ENCODE data around the gene COPS6. TPM values are rescaled to one million over a fixed set of nuclear protein-coding genes. Genes with fewer than 3 reads are reported as not detected.

The COPS6 gene
- total and polyA plus RNA-seq, 2 of the 4 experiments (the other 2 are of a cell fraction), result 185 to 325 TPM

GRCh38 chr7:100126239-100126930, 37.6 kb downstream of the COPS6 start (continued):
- TF ChIP-seq ELK1 (IDR thresholded peaks at IDR 0.05; ENCODE audit: borderline replicate concordance, low read depth, low read length) (no peak), MAZ (IDR thresholded peaks at IDR 0.05; ENCODE audit: borderline replicate concordance, low read depth, low read length) (no peak), MXI1 (IDR thresholded peaks at IDR 0.05; ENCODE audit: borderline replicate concordance, low read depth, low read length) (no peak), RAD21 (IDR thresholded peaks at IDR 0.05; ENCODE audit: low read length) (no peak)
